Endothelial cell (in vitro differentiated cells): ENCODE results near the gene GEMIN4. TPM values are rescaled to one million over a fixed set of nuclear protein-coding genes. Genes with fewer than 3 reads are reported as not detected.
A peak's percentile ranks its signal among the peaks of the same experiment; 100 is the strongest.

Experiments used
- DNase-seq: peaks from one replicate; pipeline ENCODE4 v3.0.0; 2021; ENCODE audit warnings: low spot score
- H3K27ac Mint-ChIP-seq: one replicate; pipeline ENCODE4 v1.8.0; 2021; ENCODE audit warnings: mixed read lengths, inconsistent platforms; ENCODE audit not compliant: unreplicated experiment
- H3K27me3 Mint-ChIP-seq: one replicate; pipeline ENCODE4 v1.8.0; 2021; ENCODE audit warnings: mild to moderate bottlenecking, moderate library complexity, mixed read lengths, inconsistent platforms; ENCODE audit not compliant: unreplicated experiment
- H3K36me3 Mint-ChIP-seq: one replicate; pipeline ENCODE4 v1.8.0; 2021; ENCODE audit warnings: mild to moderate bottlenecking, low read depth, mixed read lengths, inconsistent platforms; ENCODE audit not compliant: unreplicated experiment
- H3K4me1 Mint-ChIP-seq: one replicate; pipeline ENCODE4 v1.8.0; 2021; ENCODE audit warnings: mild to moderate bottlenecking, mixed read lengths, inconsistent platforms; ENCODE audit not compliant: unreplicated experiment
- H3K4me3 Mint-ChIP-seq: one replicate; pipeline ENCODE4 v1.8.0; 2021; ENCODE audit warnings: mild to moderate bottlenecking, mixed read lengths, inconsistent platforms; ENCODE audit not compliant: unreplicated experiment
- H3K9me3 Mint-ChIP-seq: one replicate; pipeline ENCODE4 v1.8.0; 2021; ENCODE audit warnings: mixed read lengths, inconsistent platforms; ENCODE audit not compliant: unreplicated experiment
- CTCF ChIP-seq: fragments of 200-600 bp; sonication (generic); IDR thresholded peaks from one replicate; pipeline ENCODE4 v1.5.0; 2021; ENCODE audit warnings: antibody characterized with exemption; ENCODE audit not compliant: unreplicated experiment
- total RNA-seq: library from RNA; stranded (reverse); fragmentation: NEBNext Ultra II Directional; extraction: Animal tissue kit (Norgen Biotek cat#: 25700); gene quantifications from one replicate; pipeline ENCODE4 v1.2.1, GENCODE V29; 2021; ENCODE audit not compliant: unreplicated experiment

Gene GEMIN4
- total RNA-seq, 1 donor from 2014 or later, result 17.7 TPM

- H3K9me3 Mint-ChIP-seq, result no peaks in the 10 kb centered on the region
- H3K27ac Mint-ChIP-seq, result peak overlapping the region; percentile 13
- no peak for DNase-seq
- no peak for TF ChIP-seq CTCF
- no peaks in the 10 kb centered on the region for H3K27me3 Mint-ChIP-seq
- peaks cover 22% of the 10 kb centered on the region for H3K36me3 Mint-ChIP-seq
- H3K4me1 Mint-ChIP-seq, result no peaks in the 10 kb centered on the region
- H3K4me3 Mint-ChIP-seq, result no peak overlapping the region
Measured at GRCh38 chr17:705863-706262, 46.2 kb downstream of the GEMIN4 start.

GRCh38 chr17:705011-705410 is 47.1 kb downstream of the GEMIN4 start:
- no peak for TF ChIP-seq CTCF
- no peaks in the 10 kb centered on the region for H3K27me3 Mint-ChIP-seq
- no peak overlapping the region for H3K4me3 Mint-ChIP-seq
- H3K4me1 Mint-ChIP-seq, result no peaks in the 10 kb centered on the region
- no peak for DNase-seq
- no peak overlapping the region for H3K27ac Mint-ChIP-seq
- no peaks in the 10 kb centered on the region for H3K9me3 Mint-ChIP-seq
- H3K36me3 Mint-ChIP-seq, result peaks cover 22% of the 10 kb centered on the region

DNA sequence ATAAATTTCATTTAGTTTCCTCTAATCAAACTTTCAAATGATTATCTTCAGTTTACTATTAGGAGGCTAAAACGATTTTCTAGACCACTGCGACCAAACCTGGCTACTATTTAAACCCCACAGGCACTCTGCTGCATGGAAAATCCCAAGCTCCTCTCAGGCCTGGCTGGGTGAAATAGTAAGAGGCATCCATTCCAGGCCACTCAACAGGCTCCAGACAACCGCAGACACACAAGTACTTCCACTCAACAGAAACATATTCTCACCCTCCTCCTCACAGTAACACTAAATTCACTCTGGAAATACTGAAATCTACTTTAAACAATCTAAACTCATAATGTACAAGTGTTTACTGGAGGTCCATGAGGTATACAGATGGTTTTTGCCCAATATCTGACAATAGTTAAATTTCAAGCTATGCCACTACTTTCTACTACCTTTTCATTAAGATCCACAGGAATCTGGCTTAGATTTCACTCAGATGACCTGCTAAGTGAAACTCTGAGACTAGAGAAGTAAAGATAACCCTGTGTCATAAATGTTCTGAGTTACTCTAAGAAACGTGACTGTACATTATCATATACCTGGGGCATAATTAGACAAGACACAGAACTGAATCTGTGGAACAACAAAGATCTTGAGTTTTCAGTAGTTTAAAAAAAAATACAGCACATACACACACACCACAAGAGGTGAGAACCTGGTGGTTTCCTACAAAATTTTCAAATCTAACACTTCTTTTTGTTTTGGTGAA is 47.8 kb downstream of the GEMIN4 start:
- Mint-ChIP-seq H3K4me3 (no peak overlapping the region), H3K27ac (no peak overlapping the region), H3K27me3 (peaks cover 1% of the 10 kb centered on the region), H3K4me1 (no peaks in the 10 kb centered on the region), H3K36me3 (peaks cover 17% of the 10 kb centered on the region), H3K9me3 (no peaks in the 10 kb centered on the region)
- TF ChIP-seq CTCF, result no peak
- DNase-seq, result no peak

DNA sequence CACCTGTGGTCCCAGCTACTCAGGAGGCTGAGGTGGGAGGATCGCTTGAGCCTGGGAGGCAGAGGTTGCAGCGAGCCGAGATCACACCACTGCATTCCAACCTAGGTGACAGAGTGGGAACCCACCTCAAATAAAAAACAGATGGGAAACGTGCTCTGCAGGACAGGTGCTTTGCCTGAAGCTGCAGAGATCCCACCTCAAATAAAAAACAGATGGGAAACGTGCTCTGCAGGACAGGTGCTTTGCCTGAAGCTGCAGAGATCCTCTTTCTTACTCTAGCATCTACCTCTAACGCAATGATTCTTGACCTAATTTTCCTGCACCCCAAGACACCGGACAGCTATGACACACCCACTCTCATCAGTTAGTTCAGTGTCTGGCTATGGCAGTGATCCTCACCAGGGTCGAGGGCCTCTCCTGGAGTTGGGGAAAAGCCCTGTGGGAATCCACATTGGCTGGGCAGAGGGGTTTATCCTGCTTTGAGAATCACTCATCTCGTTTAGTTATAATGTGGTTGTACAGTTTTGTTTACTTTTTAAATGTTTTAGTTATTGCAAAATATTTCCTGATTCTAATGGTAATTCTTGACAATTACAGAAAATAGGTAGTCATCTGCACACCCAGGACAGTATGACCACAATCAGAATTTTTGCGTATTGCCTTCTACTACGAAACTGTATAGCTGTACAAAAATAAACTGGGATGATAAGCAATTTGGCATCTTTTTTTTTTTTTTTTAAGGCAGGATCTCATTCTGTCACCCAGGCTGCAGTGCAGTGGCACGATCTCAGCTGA is 48.8 kb downstream of the GEMIN4 start:
- no peak for TF ChIP-seq CTCF
- Mint-ChIP-seq H3K27me3 (peaks cover 1% of the 10 kb centered on the region), H3K4me3 (no peak overlapping the region), H3K36me3 (peaks cover 9% of the 10 kb centered on the region), H3K9me3 (no peaks in the 10 kb centered on the region), H3K4me1 (no peaks in the 10 kb centered on the region), H3K27ac (no peak overlapping the region)
- DNase-seq, result no peak

GRCh38 chr17:700504-701094 is 51.5 kb downstream of the GEMIN4 start:
- DNase-seq, result no peak

More at GRCh38 chr17:700504-701094, 51.5 kb downstream of the GEMIN4 start:
- H3K27me3 Mint-ChIP-seq, result peaks cover 1% of the 10 kb centered on the region
- peak; percentile 95 for TF ChIP-seq CTCF
- H3K9me3 Mint-ChIP-seq, result no peaks in the 10 kb centered on the region
- no peak overlapping the region for H3K4me3 Mint-ChIP-seq
- H3K4me1 Mint-ChIP-seq, result peaks cover 7% of the 10 kb centered on the region
- H3K27ac Mint-ChIP-seq, result no peak overlapping the region
- H3K36me3 Mint-ChIP-seq, result peaks cover 14% of the 10 kb centered on the region
